ENCODE results near the gene TUBGCP3.

The TUBGCP3 gene

DNA sequence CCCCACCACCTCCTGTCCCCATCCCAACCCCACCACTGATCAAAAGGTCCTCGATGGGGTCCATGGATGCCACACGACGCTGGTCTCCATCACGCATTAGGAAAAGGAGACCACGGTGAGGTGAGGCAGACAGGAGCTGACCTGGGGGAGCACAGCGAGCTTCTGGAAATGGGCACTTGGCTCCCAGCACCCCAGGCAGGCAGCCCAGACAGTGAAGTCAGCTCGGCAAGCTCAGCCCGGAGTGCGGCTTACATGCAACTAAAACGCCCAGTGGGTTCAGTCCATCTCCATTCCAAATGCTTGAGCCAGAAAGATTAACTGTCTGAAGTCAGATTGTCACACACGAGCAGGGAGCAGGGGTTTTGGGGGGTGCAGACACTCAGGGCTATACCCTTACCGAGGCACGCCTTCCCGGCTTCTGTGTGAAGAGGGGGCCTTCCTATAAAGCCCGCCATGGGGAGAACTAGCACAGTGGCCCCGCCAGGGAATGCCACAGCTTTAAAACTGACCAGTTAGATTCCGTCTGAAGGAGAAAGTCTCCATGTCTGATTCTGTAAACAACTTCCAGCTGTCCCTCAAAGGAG lies 132.4 kb downstream of the TUBGCP3 start:
- H3K27ac ChIP-seq (ENCODE audit: insufficient read depth, low read length, poor library complexity, severe bottlenecking) = no peak overlapping the region
- H3K36me3 ChIP-seq (ENCODE audit: control insufficient read depth, insufficient read depth, low read length) = no peaks in the 10 kb centered on the region
- no peaks in the 10 kb centered on the region for H3K9me3 ChIP-seq (ENCODE audit: control insufficient read depth, low read length)
- no peaks in the 10 kb centered on the region for H3K27me3 ChIP-seq (replicated peaks; ENCODE audit: control insufficient read depth, insufficient read depth, low read length, poor library complexity, severe bottlenecking)
- H3K4me1 ChIP-seq (ENCODE audit: control insufficient read depth, insufficient read depth, low read length, poor library complexity, severe bottlenecking) = no peaks in the 10 kb centered on the region
- H3K4me3 ChIP-seq (ENCODE audit: insufficient read depth, low read depth, low read length, poor library complexity, severe bottlenecking) = no peak overlapping the region
- DNase-seq = no peak

DNA sequence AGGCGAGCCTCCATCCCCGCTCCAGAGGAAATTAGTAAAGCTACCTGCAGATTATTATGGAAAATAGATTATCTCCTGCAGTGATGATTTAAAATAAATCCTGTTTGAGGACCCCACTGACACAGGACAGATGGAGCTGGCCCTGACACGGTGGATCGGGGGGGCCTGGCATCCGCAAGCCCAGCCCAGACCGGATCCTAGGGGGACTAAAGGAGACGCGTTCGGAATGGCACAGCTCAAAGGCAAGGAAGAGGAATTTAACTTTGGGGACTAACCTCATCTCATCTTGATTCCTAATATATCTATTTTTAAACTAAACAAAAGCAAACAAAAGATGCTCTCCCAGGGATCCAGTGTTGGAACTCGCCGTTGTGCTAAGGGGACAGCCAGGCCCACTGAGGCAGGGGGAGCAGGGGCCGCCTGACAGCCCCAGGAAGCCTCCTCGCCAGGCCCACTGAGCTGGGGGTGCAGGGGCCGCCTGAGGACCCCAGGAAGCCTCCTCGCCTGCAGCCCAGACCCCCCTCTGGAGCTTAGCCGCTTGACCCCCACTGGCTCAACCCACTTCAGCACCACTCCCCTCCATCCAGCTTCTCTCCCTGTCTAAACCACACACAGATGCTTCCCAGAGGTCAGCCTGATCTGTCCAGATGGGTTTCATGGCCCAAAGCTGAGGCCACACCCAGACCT lies 133.2 kb downstream of the TUBGCP3 start:
- H3K27me3 ChIP-seq (replicated peaks; ENCODE audit: control insufficient read depth, insufficient read depth, low read length, poor library complexity, severe bottlenecking) = no peaks in the 10 kb centered on the region
- no peaks in the 10 kb centered on the region for H3K9me3 ChIP-seq (ENCODE audit: control insufficient read depth, low read length)
- no peak overlapping the region for H3K4me3 ChIP-seq (ENCODE audit: insufficient read depth, low read depth, low read length, poor library complexity, severe bottlenecking)
- H3K27ac ChIP-seq (ENCODE audit: insufficient read depth, low read length, poor library complexity, severe bottlenecking) = no peak overlapping the region
- H3K4me1 ChIP-seq (ENCODE audit: control insufficient read depth, insufficient read depth, low read length, poor library complexity, severe bottlenecking) = no peaks in the 10 kb centered on the region
- no peaks in the 10 kb centered on the region for H3K36me3 ChIP-seq (ENCODE audit: control insufficient read depth, insufficient read depth, low read length)
- no peak for DNase-seq

DNA sequence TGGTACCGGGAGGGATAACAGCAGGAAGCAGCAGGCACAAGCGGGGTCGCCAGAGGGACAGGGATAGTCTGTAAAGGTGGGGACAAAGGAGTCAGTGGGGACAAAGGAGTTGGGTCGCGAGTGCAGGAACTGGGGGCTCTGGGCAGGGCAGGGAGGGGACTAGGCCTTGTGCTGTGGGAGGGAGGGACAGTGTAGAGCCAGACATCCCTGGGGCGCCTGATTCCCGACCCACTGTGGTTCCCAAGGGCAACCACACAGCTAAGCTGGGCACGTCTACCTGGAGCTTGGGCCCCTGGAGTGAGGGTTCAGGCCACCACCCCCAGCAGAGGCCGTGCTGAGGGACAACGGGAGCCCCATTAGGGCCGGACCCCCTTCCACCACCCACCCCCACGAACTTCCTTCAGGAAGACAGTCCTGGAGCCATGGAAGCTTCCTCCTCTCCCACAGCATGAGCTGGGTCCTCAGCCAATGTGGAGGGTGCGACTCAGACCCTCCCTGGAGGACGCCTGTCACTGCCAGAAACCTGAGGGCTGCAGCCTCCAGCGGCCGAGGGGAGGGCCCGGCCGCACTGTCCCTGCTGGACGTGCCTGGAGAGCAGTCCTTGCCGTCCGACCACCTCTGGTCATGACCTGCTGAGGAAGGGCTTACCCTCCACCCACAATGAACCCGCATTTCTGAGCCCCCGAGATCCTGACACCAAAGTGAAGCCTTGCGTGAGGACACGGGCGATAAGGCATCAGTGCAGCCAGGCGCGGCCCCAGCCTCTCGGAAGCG lies 133.9 kb downstream of the TUBGCP3 start:
- Histone ChIP-seq H3K4me3 (ENCODE audit: insufficient read depth, low read depth, low read length, poor library complexity, severe bottlenecking) (no peak overlapping the region), H3K9me3 (ENCODE audit: control insufficient read depth, low read length) (no peaks in the 10 kb centered on the region), H3K4me1 (ENCODE audit: control insufficient read depth, insufficient read depth, low read length, poor library complexity, severe bottlenecking) (no peaks in the 10 kb centered on the region), H3K27me3 (replicated peaks; ENCODE audit: control insufficient read depth, insufficient read depth, low read length, poor library complexity, severe bottlenecking) (no peaks in the 10 kb centered on the region), H3K27ac (ENCODE audit: insufficient read depth, low read length, poor library complexity, severe bottlenecking) (no peak overlapping the region), H3K36me3 (ENCODE audit: control insufficient read depth, insufficient read depth, low read length) (no peaks in the 10 kb centered on the region)
- no peak for DNase-seq

DNA sequence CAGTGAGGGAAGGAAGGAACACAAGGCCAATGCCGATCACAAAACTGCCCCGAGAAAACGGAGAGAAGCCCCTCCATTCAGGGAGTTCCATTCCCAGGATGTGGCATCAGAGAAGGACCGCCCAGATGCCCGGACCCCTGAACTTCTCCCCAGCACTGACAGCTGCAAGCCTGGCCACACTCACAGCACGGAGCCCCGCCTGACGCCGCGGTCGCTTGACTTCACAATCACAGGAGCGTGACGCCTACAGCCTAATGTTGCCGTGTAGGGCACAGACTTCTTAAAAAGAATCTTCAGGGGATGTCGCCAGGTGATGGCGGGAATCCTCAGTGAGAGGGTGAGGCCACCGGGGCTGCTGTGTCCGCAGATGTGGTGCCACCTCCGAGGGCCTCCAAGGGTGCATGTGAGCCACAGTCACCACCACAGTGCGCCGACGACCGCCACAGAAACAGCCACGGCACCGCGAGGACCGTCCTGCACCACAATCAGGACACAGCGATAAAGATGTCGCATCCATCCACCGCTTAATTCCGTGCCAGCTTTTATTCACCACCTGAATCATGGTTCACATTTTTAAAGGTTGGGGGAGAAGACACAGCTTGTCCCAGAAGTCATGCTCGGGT lies 134.6 kb downstream of the TUBGCP3 start:
- no peaks in the 10 kb centered on the region for H3K4me1 ChIP-seq (ENCODE audit: control insufficient read depth, insufficient read depth, low read length, poor library complexity, severe bottlenecking)
- DNase-seq = no peak
- no peak overlapping the region for H3K4me3 ChIP-seq (ENCODE audit: insufficient read depth, low read depth, low read length, poor library complexity, severe bottlenecking)
- no peaks in the 10 kb centered on the region for H3K9me3 ChIP-seq (ENCODE audit: control insufficient read depth, low read length)
- no peak overlapping the region for H3K27ac ChIP-seq (ENCODE audit: insufficient read depth, low read length, poor library complexity, severe bottlenecking)
- no peaks in the 10 kb centered on the region for H3K36me3 ChIP-seq (ENCODE audit: control insufficient read depth, insufficient read depth, low read length)
- H3K27me3 ChIP-seq (replicated peaks; ENCODE audit: control insufficient read depth, insufficient read depth, low read length, poor library complexity, severe bottlenecking) = no peaks in the 10 kb centered on the region

DNA sequence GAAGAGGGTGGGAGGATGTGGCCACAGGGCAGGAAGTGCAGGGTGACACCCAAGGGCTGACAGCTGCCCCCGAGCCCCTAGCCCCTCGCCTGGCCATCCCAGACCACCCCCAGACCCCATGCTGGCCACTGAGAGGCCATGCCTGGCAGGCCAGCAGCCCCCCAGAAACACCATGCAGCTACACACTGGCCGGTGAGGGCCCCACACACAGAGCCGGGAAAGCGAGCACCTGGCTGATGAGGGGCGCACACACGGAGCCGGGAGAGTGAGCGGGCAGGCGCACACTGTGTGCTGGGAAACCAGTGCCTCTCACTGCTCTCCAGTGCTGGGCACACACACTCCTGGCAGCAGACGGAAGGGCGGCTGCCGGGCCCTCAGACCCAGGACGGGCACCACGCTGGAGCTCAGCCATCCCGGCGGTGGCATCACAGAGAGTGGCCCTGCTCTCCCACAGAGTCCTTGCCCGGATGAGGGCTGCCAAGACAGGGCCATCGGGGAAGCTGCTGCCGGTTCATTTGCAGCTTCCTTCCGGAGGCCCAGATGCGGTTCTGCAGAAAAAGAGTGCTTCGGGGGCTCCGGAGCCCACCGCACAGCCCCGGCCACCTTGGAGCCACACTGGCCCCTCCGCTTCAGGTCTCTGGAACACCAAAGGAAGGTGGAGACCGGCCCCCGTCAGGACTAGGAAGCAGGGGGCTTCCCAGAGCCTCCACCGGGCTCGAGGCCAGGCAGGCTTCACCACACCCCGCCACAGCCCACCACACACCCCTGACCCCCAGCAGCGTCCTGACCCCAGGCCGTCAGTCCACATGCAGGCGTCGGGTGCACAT lies 135.4 kb downstream of the TUBGCP3 start:
- Histone ChIP-seq H3K4me3 (ENCODE audit: insufficient read depth, low read depth, low read length, poor library complexity, severe bottlenecking) (no peak overlapping the region), H3K36me3 (ENCODE audit: control insufficient read depth, insufficient read depth, low read length) (no peaks in the 10 kb centered on the region), H3K9me3 (ENCODE audit: control insufficient read depth, low read length) (no peaks in the 10 kb centered on the region), H3K27ac (ENCODE audit: insufficient read depth, low read length, poor library complexity, severe bottlenecking) (no peak overlapping the region), H3K4me1 (ENCODE audit: control insufficient read depth, insufficient read depth, low read length, poor library complexity, severe bottlenecking) (no peaks in the 10 kb centered on the region), H3K27me3 (replicated peaks; ENCODE audit: control insufficient read depth, insufficient read depth, low read length, poor library complexity, severe bottlenecking) (no peaks in the 10 kb centered on the region)
- no peak for DNase-seq

DNA sequence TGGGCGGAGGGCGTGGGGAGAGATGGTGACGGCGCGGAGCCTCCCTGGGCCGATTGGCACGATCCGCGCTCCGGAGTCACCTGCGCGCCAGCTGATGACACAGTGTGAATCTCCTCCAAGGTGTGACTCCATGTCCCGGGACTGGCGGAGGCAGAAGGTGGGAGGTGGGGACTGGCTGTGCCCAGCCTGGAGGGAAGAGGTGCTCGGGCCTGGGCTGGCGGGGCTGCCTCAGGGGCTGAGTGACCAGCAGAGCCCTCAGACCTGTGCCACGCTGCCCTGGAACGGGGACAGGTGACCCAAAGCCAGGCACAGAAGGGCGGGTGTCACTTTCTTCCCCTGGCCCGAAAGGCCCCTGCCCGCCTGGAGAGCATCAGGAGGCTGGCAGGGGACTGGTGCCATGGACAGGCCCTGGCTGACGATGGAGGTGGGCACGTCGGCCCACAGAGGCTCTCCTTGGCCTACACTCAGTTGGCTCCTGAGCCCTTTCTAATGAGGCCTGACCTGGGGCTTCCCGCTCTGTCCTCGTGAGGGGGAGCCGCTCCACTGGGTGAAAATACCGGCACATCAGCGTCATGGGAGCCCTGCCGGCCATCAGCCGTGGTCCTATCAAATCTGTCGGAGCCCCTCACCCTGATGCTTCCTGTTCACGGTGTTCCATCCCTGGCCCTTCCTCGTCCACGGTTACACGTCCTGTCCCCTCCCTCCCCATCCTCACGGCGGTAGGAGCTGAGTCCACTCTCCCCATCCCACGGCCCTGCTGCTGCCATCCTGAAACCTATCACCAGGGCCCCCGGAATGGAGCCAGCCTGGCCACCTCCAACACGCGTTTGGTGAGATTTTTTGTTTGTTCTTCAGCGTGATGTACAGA lies 136.2 kb downstream of the TUBGCP3 start:
- Histone ChIP-seq H3K4me1 (ENCODE audit: control insufficient read depth, insufficient read depth, low read length, poor library complexity, severe bottlenecking) (no peaks in the 10 kb centered on the region), H3K27me3 (replicated peaks; ENCODE audit: control insufficient read depth, insufficient read depth, low read length, poor library complexity, severe bottlenecking) (no peaks in the 10 kb centered on the region), H3K27ac (ENCODE audit: insufficient read depth, low read length, poor library complexity, severe bottlenecking) (no peak overlapping the region), H3K9me3 (ENCODE audit: control insufficient read depth, low read length) (no peaks in the 10 kb centered on the region), H3K36me3 (ENCODE audit: control insufficient read depth, insufficient read depth, low read length) (no peaks in the 10 kb centered on the region), H3K4me3 (ENCODE audit: insufficient read depth, low read depth, low read length, poor library complexity, severe bottlenecking) (no peak overlapping the region)
- DNase-seq = no peak

DNA sequence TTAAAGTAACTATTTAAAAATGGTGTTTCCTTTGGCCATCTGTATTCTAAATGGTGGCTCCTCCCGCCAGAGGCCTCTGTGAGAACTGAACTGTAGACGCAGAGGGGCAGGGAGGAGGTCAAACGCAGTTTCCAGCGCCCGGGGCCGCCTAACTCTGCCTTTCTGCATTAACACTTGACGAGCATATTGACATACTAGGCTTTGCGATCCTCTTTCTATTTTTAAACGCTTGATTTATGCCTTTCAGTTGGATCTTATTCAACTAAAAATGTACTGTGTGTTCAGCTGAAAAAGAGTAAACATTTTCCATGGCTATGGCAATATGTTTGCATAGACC lies 137.1 kb downstream of the TUBGCP3 start:
- H3K9me3 ChIP-seq (ENCODE audit: control insufficient read depth, low read length) = no peaks in the 10 kb centered on the region
- H3K36me3 ChIP-seq (ENCODE audit: control insufficient read depth, insufficient read depth, low read length) = no peaks in the 10 kb centered on the region
- H3K27ac ChIP-seq (ENCODE audit: insufficient read depth, low read length, poor library complexity, severe bottlenecking) = no peak overlapping the region
- DNase-seq = no peak
- no peaks in the 10 kb centered on the region for H3K4me1 ChIP-seq (ENCODE audit: control insufficient read depth, insufficient read depth, low read length, poor library complexity, severe bottlenecking)
- H3K4me3 ChIP-seq (ENCODE audit: insufficient read depth, low read depth, low read length, poor library complexity, severe bottlenecking) = no peak overlapping the region
- H3K27me3 ChIP-seq (replicated peaks; ENCODE audit: control insufficient read depth, insufficient read depth, low read length, poor library complexity, severe bottlenecking) = no peaks in the 10 kb centered on the region

DNA sequence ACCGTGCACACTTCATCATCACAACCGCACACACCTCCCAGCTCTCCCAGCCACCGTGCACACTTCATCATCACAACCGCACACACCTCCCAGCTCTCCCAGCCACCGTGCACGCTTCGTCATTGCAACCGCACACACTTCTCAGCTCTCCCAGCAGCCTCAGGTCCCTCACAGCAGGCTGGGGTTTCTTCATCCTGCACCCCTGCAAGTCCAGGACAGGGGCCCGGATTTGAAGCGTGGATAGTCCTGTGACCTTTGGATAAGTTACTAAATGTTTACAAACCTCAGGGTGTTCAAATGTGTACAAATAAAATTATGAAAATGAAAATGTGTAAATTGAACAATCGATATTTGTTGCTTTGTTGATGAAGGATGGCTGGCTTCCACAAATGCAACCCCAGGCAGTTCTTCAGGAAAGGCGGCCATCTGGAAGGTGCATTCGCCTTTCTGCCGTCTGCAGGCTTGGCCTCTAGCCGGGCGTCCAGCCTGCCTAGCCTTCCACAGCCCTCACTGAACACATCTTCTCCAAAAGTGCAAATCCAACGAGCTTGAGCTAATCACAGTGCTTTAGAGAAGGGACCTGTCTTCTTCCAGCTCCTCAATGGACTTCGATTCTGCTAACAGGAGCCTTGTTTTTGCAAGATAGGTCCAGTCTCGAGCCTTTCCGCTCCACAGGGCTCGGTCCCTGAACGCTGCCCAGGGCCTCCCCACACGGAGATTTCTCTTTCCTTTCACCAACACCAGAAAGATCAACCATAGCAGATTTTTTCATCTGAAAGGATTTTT lies 137.6 kb downstream of the TUBGCP3 start:
- DNase-seq = no peak
- H3K4me3 ChIP-seq (ENCODE audit: insufficient read depth, low read depth, low read length, poor library complexity, severe bottlenecking) = no peak overlapping the region
- H3K27me3 ChIP-seq (replicated peaks; ENCODE audit: control insufficient read depth, insufficient read depth, low read length, poor library complexity, severe bottlenecking) = no peaks in the 10 kb centered on the region
- no peaks in the 10 kb centered on the region for H3K9me3 ChIP-seq (ENCODE audit: control insufficient read depth, low read length)
- no peaks in the 10 kb centered on the region for H3K4me1 ChIP-seq (ENCODE audit: control insufficient read depth, insufficient read depth, low read length, poor library complexity, severe bottlenecking)
- no peak overlapping the region for H3K27ac ChIP-seq (ENCODE audit: insufficient read depth, low read length, poor library complexity, severe bottlenecking)
- no peaks in the 10 kb centered on the region for H3K36me3 ChIP-seq (ENCODE audit: control insufficient read depth, insufficient read depth, low read length)
